Choroid plexus epithelial cell (primary cell): ENCODE measurements around the gene ERCC3.

ENCODE experiments used
- DNase-seq: peaks from one replicate; pipeline ENCODE4 v3.0.0-alpha.2; 2010; ENCODE audit warnings: low read depth
- H3K4me3 ChIP-seq: 2 replicates; pipeline ENCODE4 v1.5.1; 2011; ENCODE audit warnings: low read depth, mild to moderate bottlenecking, control low read depth, low read length, moderate library complexity
- TF ChIP-seq, protein P1 (sequence below): conservative IDR thresholded peaks from 2 replicates; pipeline ENCODE4 v1.5.1; 2011; ENCODE audit warnings: low read depth, mild to moderate bottlenecking, control low read depth, inconsistent platforms, low read length, moderate library complexity

ERCC3 gene

GRCh38 chr2:127309468-127309867 is 15.5 kb upstream of the ERCC3 start:
- no peak overlapping the region for H3K4me3 ChIP-seq
- no peak for DNase-seq
- TF ChIP-seq, protein P1, sequence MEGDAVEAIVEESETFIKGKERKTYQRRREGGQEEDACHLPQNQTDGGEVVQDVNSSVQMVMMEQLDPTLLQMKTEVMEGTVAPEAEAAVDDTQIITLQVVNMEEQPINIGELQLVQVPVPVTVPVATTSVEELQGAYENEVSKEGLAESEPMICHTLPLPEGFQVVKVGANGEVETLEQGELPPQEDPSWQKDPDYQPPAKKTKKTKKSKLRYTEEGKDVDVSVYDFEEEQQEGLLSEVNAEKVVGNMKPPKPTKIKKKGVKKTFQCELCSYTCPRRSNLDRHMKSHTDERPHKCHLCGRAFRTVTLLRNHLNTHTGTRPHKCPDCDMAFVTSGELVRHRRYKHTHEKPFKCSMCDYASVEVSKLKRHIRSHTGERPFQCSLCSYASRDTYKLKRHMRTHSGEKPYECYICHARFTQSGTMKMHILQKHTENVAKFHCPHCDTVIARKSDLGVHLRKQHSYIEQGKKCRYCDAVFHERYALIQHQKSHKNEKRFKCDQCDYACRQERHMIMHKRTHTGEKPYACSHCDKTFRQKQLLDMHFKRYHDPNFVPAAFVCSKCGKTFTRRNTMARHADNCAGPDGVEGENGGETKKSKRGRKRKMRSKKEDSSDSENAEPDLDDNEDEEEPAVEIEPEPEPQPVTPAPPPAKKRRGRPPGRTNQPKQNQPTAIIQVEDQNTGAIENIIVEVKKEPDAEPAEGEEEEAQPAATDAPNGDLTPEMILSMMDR: no peak

DNA sequence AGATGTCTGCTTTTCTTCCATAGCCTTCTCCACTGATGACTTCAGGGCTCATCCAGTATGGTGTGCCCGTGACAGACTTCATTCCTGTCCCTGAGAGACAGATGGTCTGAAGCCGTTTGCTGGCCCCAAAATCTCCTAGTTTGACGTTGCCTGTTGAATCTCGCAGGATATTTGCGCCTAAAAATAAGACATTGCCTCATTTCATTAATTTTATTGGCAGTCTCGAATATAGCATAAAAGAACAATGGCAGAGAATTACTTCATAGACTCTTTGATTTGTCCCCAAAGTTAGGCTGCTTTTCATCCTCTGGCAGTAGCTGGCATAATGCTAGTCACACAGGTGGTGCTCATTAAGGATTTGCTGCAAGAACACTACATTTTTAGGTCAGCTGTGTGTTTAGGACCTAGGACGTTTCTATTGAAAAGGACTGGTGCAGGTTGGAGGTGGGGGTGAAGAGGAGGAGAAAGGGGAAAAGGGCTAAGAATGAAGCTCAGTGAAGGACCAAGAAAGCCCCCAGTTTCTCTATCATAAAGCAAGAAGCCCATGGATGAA is 14.7 kb upstream of the ERCC3 start:
- TF ChIP-seq, protein P1: no peak
- DNase-seq: no peak
- no peak overlapping the region for H3K4me3 ChIP-seq

DNA sequence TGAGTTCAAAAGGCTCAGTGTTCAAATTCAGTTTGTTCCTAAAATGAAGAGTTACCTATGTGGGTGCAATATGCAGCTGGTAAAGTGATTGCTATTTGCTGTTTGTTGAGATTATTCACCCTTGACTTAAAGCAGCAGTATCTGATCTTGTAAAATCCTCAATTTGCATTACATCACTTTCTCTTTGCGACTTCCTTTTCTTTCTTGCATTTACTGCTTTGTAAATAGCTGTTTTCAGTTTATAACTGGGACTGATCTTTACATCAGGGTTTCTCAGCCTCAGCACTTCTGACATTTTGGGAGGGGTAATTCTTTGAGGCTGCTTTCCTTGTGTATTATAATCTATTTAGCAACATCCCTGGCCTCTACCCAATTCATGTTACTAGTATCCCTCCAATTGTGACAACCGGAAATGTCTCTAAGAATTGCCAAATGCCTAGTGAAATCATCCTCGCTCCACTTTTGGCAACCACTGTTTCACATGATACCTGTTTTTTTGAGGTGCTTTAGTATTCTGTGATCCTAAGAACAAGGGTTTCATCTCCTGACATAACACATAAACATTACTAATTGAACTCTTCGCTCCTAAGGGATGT is 12.1 kb upstream of the ERCC3 start:
- TF ChIP-seq, protein P1: no peak
- no peak overlapping the region for H3K4me3 ChIP-seq
- DNase-seq: peak; percentile 22

DNA sequence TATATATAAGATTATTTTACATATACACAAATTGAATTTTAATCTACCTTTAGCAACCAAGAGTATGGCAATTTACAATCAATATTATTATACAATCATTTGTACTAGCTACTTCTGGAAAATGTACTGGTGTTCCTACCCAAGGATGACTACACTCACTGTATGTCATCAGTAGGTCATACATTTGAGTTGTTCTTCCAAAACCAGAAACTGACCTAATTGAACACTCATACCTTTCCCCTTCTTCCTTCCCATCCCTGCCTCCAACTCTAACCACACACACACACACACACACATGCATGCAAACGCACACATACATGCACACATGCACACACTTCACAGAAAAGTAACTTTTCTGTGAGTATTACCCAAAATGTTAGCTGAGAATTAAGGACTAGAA is 8.2 kb upstream of the ERCC3 start:
- no peak for DNase-seq
- no peak overlapping the region for H3K4me3 ChIP-seq
- TF ChIP-seq, protein P1: no peak

GRCh38 chr2:127293386-127293747 is 577 bp downstream of the ERCC3 start:
- TF ChIP-seq, protein P1: no peak
- peak; percentile 17 for DNase-seq
- H3K4me3 ChIP-seq: peak overlapping the region; percentile 75

DNA sequence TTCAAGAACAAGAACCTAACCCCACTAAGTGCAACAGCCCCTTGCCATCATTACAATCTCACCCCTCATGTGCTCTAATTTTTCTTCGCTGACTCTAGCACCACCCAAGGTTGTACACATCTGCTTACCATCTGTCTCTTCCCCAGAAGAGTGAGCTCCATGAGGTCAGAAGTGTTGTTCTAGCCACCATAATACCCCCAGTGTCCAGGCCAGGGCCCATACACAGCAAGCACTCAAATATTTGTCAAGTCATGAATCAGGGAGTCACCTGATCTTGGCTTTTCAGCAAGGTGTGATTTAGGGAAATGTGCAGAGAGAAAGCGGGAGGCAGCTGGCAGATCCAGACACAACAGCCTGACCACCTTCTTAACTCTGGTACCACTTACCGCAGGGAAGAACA is 5.7 kb downstream of the ERCC3 start:
- no peak overlapping the region for H3K4me3 ChIP-seq
- TF ChIP-seq, protein P1: no peak
- no peak for DNase-seq

DNA sequence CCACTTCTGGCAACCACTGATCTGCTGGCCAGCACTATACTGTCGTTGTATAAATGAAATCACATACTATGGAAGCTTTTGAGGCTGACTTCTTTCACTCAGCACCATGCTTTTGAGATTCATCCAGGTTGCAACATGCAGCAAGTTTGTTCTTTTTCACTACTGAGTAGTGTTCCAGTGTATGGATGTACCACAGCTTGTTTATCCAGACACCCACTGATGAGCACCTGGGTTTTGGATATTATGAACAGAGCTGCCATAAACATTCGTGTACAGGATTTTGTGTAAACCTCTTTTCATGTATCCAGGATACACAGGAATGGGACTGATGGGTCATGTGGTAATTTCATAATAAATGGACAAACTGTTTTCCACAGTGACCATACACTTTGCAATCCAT is 10.7 kb downstream of the ERCC3 start:
- TF ChIP-seq, protein P1: no peak
- H3K4me3 ChIP-seq: no peak overlapping the region
- no peak for DNase-seq
